GM18507 (cell line): ENCODE data around the gene ST3GAL3.

Experiments
- DNase-seq: peaks from one replicate; pipeline ENCODE4 v3.0.0; 2011; ENCODE audit warnings: low read depth; ENCODE audit not compliant: insufficient read length; ENCODE audit errors: extremely low spot score
- FAIRE-seq: peaks from 2 replicates; lab custom pipeline; 2011; peaks lifted over from hg19 to GRCh38; lab: Jason Lieb, UNC

ST3GAL3 gene

DNA sequence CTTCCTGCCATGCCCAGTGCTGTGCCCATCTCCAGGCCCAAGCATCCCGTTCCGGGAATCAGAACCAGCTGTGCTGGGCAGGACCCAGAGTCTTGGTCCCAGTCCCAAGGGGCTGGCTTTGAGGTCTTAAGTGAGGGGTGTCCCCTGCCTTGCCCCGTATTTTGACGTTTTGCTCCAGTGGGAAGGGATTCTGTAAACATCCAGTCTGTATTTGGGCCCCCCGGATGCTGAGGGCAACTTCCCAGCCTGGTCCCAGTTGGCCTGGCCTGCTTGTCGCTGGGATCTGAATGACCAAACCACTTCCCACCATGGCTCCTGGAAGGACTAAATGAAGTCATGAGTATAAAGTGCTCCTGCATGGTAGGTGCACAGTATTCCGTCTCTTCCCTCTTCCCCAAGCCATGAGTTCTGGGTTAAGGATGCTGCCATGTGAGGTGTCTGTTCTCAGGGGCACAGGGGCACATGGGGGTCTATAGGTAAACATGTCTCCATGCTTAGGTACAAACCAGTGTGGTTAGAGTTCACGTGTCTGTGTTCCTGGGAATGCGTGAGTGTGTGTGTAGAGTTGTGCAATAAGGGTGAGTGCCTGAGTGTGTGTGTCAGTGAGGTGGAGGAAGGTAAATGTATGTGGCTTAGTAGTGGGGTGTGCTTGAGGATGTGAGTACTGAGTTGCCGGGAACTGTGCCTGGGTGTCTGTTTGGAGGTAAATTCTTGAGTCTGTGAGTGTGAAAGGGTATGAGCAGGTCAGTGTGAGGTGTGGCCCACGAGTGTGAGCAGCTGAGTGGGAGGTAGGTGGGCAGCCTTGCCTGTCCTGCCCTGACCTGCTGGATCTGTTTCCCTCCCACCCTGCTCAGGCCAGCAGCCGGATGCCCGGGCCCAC lies 273.2 kb downstream of the ST3GAL3 start:
- FAIRE-seq (no peak), DNase-seq (no peak)
